ENCODE data around the gene TOMT. TPM values are rescaled to one million over a fixed set of nuclear protein-coding genes. Genes with fewer than 3 reads are reported as not detected.
A peak's percentile ranks its signal among the peaks of the same experiment; 100 is the strongest.

The TOMT gene
- total RNA-seq, 1 donor from 2014 or later = not detected

GRCh38 chr11:72069200-72069599, 36.5 kb upstream of the TOMT start:
- Histone ChIP-seq H3K79me2 (ENCODE audit: low read depth) (peaks cover 100% of the 10 kb centered on the region), H3K9ac (no peak overlapping the region), H3K27me3 (no peaks in the 10 kb centered on the region), H3K27ac (peak overlapping the region; percentile 81), H4K20me1 (ENCODE audit: low read depth) (peaks cover 60% of the 10 kb centered on the region), H3K36me3 (no peaks in the 10 kb centered on the region), H3K4me2 (no peak overlapping the region), H3K9me3 (ENCODE audit: low read depth) (no peaks in the 10 kb centered on the region), H3K4me1 (peaks cover 51% of the 10 kb centered on the region), H2AFZ (replicated peaks) (no peak overlapping the region), H3K4me3 (no peak overlapping the region), H3F3A (ENCODE audit: low read depth) (peaks cover 26% of the 10 kb centered on the region)
- Mint-ChIP-seq H3K27ac (no peak overlapping the region), H3K9me3 (no peaks in the 10 kb centered on the region), H3K36me3 (peaks cover 12% of the 10 kb centered on the region), H3K27me3 (ENCODE audit: insufficient read depth, low read depth) (peaks cover 8% of the 10 kb centered on the region), H3K4me1 (peaks cover 54% of the 10 kb centered on the region), H3K4me3 (no peak overlapping the region)
- TF ChIP-seq EZH2phosphoT487 (IDR thresholded peaks at IDR 0.05) (no peak), CTCF (IDR thresholded peaks at IDR 0.05) (no peak), EZH2 (IDR thresholded peaks at IDR 0.05) (no peak)
- no peak for DNase-seq (ENCODE audit: low spot score)

GRCh38 chr11:72069787-72070251, 35.9 kb upstream of the TOMT start:
- Histone ChIP-seq H3K4me3 (no peak overlapping the region), H3F3A (ENCODE audit: low read depth) (peaks cover 26% of the 10 kb centered on the region), H3K36me3 (no peaks in the 10 kb centered on the region), H3K4me1 (peaks cover 51% of the 10 kb centered on the region), H3K4me2 (peak overlapping the region; percentile 12), H4K20me1 (ENCODE audit: low read depth) (peaks cover 66% of the 10 kb centered on the region), H3K9me3 (ENCODE audit: low read depth) (no peaks in the 10 kb centered on the region), H3K27ac (peak overlapping the region; percentile 81), H3K79me2 (ENCODE audit: low read depth) (peaks cover 100% of the 10 kb centered on the region), H3K27me3 (no peaks in the 10 kb centered on the region), H3K9ac (peak overlapping the region; percentile 17), H2AFZ (replicated peaks) (no peak overlapping the region)
- peak; percentile 29 for DNase-seq (ENCODE audit: low spot score)
- H3K27me3 Mint-ChIP-seq (ENCODE audit: insufficient read depth, low read depth) = peaks cover 8% of the 10 kb centered on the region
- H3K4me1 Mint-ChIP-seq = peaks cover 54% of the 10 kb centered on the region
- no peaks in the 10 kb centered on the region for H3K9me3 Mint-ChIP-seq
- no peak overlapping the region for H3K4me3 Mint-ChIP-seq
- peak overlapping the region; percentile 23 for H3K27ac Mint-ChIP-seq
- H3K36me3 Mint-ChIP-seq = peaks cover 12% of the 10 kb centered on the region
- TF ChIP-seq CTCF (IDR thresholded peaks at IDR 0.05) (no peak), EZH2 (IDR thresholded peaks at IDR 0.05) (no peak), EZH2phosphoT487 (IDR thresholded peaks at IDR 0.05) (no peak)

GRCh38 chr11:72070491-72070890, 35.2 kb upstream of the TOMT start:
- peaks cover 54% of the 10 kb centered on the region for H3K4me1 Mint-ChIP-seq
- H3K4me2 ChIP-seq = peak overlapping the region; percentile 12
- H4K20me1 ChIP-seq (ENCODE audit: low read depth) = peaks cover 73% of the 10 kb centered on the region
- H3F3A ChIP-seq (ENCODE audit: low read depth) = peaks cover 26% of the 10 kb centered on the region
- no peak overlapping the region for H2AFZ ChIP-seq (replicated peaks)
- H3K4me3 ChIP-seq = no peak overlapping the region
- H3K4me3 Mint-ChIP-seq = no peak overlapping the region
- peaks cover 12% of the 10 kb centered on the region for H3K36me3 Mint-ChIP-seq
- peaks cover 8% of the 10 kb centered on the region for H3K27me3 Mint-ChIP-seq (ENCODE audit: insufficient read depth, low read depth)
- no peaks in the 10 kb centered on the region for H3K9me3 ChIP-seq (ENCODE audit: low read depth)
- H3K4me1 ChIP-seq = peaks cover 51% of the 10 kb centered on the region
- H3K9ac ChIP-seq = peak overlapping the region; percentile 17
- DNase-seq (ENCODE audit: low spot score) = no peak
- peak overlapping the region; percentile 81 for H3K27ac ChIP-seq
- TF ChIP-seq EZH2phosphoT487 (IDR thresholded peaks at IDR 0.05) = no peak
- TF ChIP-seq EZH2 (IDR thresholded peaks at IDR 0.05) = no peak
- no peak for TF ChIP-seq CTCF (IDR thresholded peaks at IDR 0.05)
- H3K79me2 ChIP-seq (ENCODE audit: low read depth) = peaks cover 100% of the 10 kb centered on the region
- no peaks in the 10 kb centered on the region for H3K36me3 ChIP-seq
- H3K9me3 Mint-ChIP-seq = no peaks in the 10 kb centered on the region
- peak overlapping the region; percentile 23 for H3K27ac Mint-ChIP-seq
- H3K27me3 ChIP-seq = no peaks in the 10 kb centered on the region

Data from neural progenitor cell (in vitro differentiated cells).